ENCODE results near the gene ENPP7.

- TF ChIP-seq CTCF (IDR thresholded peaks at IDR 0.05) (no peak), POLR2AphosphoS5 (IDR thresholded peaks at IDR 0.05) (no peak), POLR2A (IDR thresholded peaks at IDR 0.05) (no peak)
These were observed 45.6 kb upstream of the ENPP7 start for GRCh38 chr17:79685121-79685520.
